Erythroblast (primary cell): ENCODE measurements around the gene STXBP1.
"Not testable (repeated sequence)": the region's sequence is repeated elsewhere in the genome, so short reads cannot be mapped to it uniquely, and the experiment has no call there.

ENCODE experiments used
- GATA1 ChIP-seq: IDR thresholded peaks from 2 replicates; pipeline ENCODE4 v1.6.1; 2011; ENCODE audit warnings: low read depth, mild to moderate bottlenecking, control low read depth, low read length, moderate library complexity
- POLR2A ChIP-seq: IDR thresholded peaks from 2 replicates; pipeline ENCODE4 v1.6.1; 2011; ENCODE audit warnings: mild to moderate bottlenecking, low read length

DNA sequence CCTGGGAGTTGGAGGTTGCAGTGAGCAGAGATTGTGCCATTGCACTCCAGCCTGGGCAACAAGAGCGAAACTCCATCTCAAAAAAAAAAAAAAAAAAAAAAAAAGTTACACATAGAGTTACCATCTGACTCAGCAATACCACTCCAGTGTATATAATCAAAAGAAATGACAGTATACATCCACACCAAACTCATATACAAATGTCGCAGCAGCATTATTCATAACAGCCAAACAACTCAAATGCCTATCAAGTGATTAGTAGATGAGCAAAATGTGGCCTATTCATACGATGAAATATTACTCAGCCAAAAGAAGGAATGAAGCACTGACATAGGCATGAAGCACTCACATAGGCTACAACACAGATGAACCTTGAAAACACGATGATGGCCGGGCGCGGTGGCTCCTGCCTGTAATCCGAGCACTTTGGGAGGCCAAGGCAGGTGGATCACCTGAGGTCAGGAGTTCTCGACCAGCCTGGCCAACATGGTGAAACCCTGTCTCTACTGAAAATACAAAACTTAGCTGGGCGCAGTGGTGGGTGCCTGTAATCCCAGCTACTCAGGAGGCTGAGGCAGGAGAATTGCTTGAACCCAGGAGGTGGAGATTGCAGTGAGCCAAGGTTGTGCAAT lies 9.4 kb downstream of the STXBP1 start:
- TF ChIP-seq POLR2A, GATA1: not testable (repeated sequence)
